ENCODE data around the gene MLLT1. TPM values are rescaled to one million over a fixed set of nuclear protein-coding genes. Genes with fewer than 3 reads are reported as not detected.

Gene MLLT1
- total RNA-seq, 1 experiment from 2014 or later = 58.3 TPM

DNA sequence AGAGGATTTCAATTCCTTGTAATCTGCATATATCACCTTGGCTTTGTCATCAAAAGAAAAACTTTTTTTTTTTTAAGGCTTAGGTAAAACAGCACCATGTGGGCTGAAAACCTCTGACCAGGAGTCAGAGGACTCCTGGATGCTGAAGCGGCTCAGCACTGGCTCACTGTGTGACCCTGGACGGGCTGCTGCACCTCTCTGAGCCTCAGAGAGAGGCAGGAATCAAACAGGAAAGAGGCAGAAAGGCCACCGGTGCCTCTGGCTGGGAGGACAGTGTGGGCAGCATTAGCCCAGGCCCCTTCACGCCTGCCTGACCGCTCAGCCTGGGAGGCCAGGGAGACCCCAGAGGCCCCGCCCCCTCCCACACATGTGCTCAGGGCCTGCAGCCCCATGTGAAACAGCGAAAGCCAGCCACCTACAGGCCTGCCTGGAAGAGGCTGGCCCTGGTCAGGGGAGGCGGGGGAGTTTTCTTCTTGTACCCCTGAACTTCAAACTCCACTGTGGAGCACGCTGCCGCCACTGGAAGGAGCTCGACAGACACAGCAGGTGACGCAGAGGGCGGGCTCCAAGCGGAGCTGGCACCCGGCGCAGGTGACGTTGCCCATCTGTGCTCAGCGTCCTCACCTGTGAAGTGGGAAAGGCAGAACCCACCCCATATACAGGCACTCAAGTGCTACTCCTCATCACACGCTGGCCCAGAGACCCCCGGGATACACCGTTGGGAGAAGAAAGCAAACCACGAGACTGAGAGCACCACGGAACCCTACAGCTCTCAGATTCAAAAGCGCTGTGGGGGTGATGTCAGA is 39.7 kb downstream of the MLLT1 start:
- ChIA-PET CTCF (no interaction called here), POLR2A (no interaction called here)
- no peak for DNase-seq (ENCODE audit: low read depth, low spot score)
- Histone ChIP-seq H3K4me1 (ENCODE audit: control insufficient read depth, insufficient read depth, low read length) (no peaks in the 10 kb centered on the region), H3K9me3 (ENCODE audit: control insufficient read depth, insufficient read depth, low read depth, low read length) (no peaks in the 10 kb centered on the region), H3K27ac (ENCODE audit: low read length) (no peak overlapping the region), H3K27me3 (ENCODE audit: control insufficient read depth, insufficient read depth, low read length) (no peaks in the 10 kb centered on the region), H3K4me3 (ENCODE audit: low read depth in 2 of 2, low read length in 2 of 2) (no peak overlapping the region), H3K36me3 (ENCODE audit: control insufficient read depth, insufficient read depth, low read length) (no peaks in the 10 kb centered on the region)
- TF ChIP-seq, protein P1, sequence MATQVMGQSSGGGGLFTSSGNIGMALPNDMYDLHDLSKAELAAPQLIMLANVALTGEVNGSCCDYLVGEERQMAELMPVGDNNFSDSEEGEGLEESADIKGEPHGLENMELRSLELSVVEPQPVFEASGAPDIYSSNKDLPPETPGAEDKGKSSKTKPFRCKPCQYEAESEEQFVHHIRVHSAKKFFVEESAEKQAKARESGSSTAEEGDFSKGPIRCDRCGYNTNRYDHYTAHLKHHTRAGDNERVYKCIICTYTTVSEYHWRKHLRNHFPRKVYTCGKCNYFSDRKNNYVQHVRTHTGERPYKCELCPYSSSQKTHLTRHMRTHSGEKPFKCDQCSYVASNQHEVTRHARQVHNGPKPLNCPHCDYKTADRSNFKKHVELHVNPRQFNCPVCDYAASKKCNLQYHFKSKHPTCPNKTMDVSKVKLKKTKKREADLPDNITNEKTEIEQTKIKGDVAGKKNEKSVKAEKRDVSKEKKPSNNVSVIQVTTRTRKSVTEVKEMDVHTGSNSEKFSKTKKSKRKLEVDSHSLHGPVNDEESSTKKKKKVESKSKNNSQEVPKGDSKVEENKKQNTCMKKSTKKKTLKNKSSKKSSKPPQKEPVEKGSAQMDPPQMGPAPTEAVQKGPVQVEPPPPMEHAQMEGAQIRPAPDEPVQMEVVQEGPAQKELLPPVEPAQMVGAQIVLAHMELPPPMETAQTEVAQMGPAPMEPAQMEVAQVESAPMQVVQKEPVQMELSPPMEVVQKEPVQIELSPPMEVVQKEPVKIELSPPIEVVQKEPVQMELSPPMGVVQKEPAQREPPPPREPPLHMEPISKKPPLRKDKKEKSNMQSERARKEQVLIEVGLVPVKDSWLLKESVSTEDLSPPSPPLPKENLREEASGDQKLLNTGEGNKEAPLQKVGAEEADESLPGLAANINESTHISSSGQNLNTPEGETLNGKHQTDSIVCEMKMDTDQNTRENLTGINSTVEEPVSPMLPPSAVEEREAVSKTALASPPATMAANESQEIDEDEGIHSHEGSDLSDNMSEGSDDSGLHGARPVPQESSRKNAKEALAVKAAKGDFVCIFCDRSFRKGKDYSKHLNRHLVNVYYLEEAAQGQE (IDR thresholded peaks at IDR 0.05; ENCODE audit: insufficient read depth in 1 of 2, low read depth in 2 of 2, low read length in 1 of 2) = no peak
- TF ChIP-seq TCF7L2 (IDR thresholded peaks at IDR 0.05; ENCODE audit: low read depth, low read length) = no peak
- no peak for TF ChIP-seq POLR2AphosphoS5 (IDR thresholded peaks at IDR 0.05; ENCODE audit: low read depth, low read length)
- TF ChIP-seq SIN3A (IDR thresholded peaks at IDR 0.05; ENCODE audit: borderline replicate concordance, insufficient read depth, low read depth, low read length) = no peak
- TF ChIP-seq, protein P2, sequence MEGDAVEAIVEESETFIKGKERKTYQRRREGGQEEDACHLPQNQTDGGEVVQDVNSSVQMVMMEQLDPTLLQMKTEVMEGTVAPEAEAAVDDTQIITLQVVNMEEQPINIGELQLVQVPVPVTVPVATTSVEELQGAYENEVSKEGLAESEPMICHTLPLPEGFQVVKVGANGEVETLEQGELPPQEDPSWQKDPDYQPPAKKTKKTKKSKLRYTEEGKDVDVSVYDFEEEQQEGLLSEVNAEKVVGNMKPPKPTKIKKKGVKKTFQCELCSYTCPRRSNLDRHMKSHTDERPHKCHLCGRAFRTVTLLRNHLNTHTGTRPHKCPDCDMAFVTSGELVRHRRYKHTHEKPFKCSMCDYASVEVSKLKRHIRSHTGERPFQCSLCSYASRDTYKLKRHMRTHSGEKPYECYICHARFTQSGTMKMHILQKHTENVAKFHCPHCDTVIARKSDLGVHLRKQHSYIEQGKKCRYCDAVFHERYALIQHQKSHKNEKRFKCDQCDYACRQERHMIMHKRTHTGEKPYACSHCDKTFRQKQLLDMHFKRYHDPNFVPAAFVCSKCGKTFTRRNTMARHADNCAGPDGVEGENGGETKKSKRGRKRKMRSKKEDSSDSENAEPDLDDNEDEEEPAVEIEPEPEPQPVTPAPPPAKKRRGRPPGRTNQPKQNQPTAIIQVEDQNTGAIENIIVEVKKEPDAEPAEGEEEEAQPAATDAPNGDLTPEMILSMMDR (IDR thresholded peaks at IDR 0.05) = no peak
- in situ Hi-C loops (cut with HindIII; ENCODE audit: low pct_unique_long_range_greater_than_20kb, low sequenced_read_pairs) = no loop called here
- no peak for ATAC-seq
- intact Hi-C loops (cut with micrococcal nuclease; ENCODE audit: unreplicated experiment) = no loop called here
- BruUV-seq (replicated peaks) = no TSS peak

DNA sequence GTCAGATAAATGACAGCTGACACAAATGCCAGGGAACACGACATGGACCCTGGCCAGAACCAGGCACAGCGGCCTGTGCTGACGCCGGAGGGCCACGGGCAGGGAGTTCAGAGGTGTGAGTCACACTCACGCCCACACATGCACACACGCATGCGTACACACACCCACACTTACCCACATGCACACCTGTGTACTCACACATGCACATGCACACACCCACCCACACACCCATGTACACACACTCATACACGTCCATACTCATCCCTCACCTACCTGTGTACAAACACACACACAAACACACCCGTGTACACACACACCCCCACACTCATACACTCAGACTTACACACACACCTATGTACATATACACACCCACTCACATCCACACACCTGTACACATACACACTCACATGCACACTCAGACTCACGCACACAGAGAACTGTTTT is 40.4 kb downstream of the MLLT1 start:
- ATAC-seq (no peak), DNase-seq (ENCODE audit: low read depth, low spot score) (no peak)
- ChIA-PET CTCF (no interaction called here), POLR2A (no interaction called here)
- BruUV-seq (replicated peaks) = no TSS peak
- TF ChIP-seq, protein P2 (IDR thresholded peaks at IDR 0.05) = no peak
- TF ChIP-seq SIN3A (IDR thresholded peaks at IDR 0.05; ENCODE audit: borderline replicate concordance, insufficient read depth, low read depth, low read length) (no peak), TCF7L2 (IDR thresholded peaks at IDR 0.05; ENCODE audit: low read depth, low read length) (no peak), POLR2AphosphoS5 (IDR thresholded peaks at IDR 0.05; ENCODE audit: low read depth, low read length) (no peak)
- TF ChIP-seq, protein P1 (IDR thresholded peaks at IDR 0.05; ENCODE audit: insufficient read depth in 1 of 2, low read depth in 2 of 2, low read length in 1 of 2) = no peak
- Histone ChIP-seq H3K27me3 (ENCODE audit: control insufficient read depth, insufficient read depth, low read length) (no peaks in the 10 kb centered on the region), H3K9me3 (ENCODE audit: control insufficient read depth, insufficient read depth, low read depth, low read length) (no peaks in the 10 kb centered on the region), H3K27ac (ENCODE audit: low read length) (no peak overlapping the region), H3K4me3 (ENCODE audit: low read depth in 2 of 2, low read length in 2 of 2) (no peak overlapping the region), H3K36me3 (ENCODE audit: control insufficient read depth, insufficient read depth, low read length) (no peaks in the 10 kb centered on the region), H3K4me1 (ENCODE audit: control insufficient read depth, insufficient read depth, low read length) (no peaks in the 10 kb centered on the region)
- intact Hi-C loops (cut with micrococcal nuclease; ENCODE audit: unreplicated experiment) = no loop called here
- in situ Hi-C loops (cut with HindIII; ENCODE audit: low pct_unique_long_range_greater_than_20kb, low sequenced_read_pairs) = no loop called here

Measured in Panc1 (cell line).